Activated CD8-positive, alpha-beta memory T cell treated with anti-CD3 and anti-CD28 coated beads, Interleukin-2, amount 10 ng/mL, durations not matched to agents 7 days and 5 days (primary cell): ENCODE results near the gene FAM135A. TPM values are rescaled to one million over a fixed set of nuclear protein-coding genes. Genes with fewer than 3 reads are reported as not detected.
"Not testable (repeated sequence)": the region's sequence is repeated elsewhere in the genome, so short reads cannot be mapped to it uniquely, and the experiment has no call there.

Experiments
- ATAC-seq: fragments of 150-1000 bp; cut with Tn5 transposase; one replicate; pipeline ENCODE4 v1.10.0; 2021; ENCODE audit warnings: moderate library complexity
- CTCF ChIA-PET: fragments of 350-600 bp; sonication (Branson Sonifier 250); formaldehyde crosslinking; loops from one replicate; lab custom pipeline; 2021; ENCODE audit warnings: antibody characterized with exemption; lab: Charles Lee
- DNase-seq: peaks from one replicate; pipeline ENCODE4 v3.0.0-alpha.2; 2020
- H3K27ac Mint-ChIP-seq: one replicate; pipeline ENCODE4 v1.8.0; 2021; ENCODE audit warnings: mild to moderate bottlenecking, mixed read lengths
- H3K27me3 Mint-ChIP-seq: one replicate; pipeline ENCODE4 v1.8.0; 2021; ENCODE audit warnings: mixed read lengths
- H3K36me3 Mint-ChIP-seq: one replicate; pipeline ENCODE4 v1.8.0; 2021; ENCODE audit warnings: mild to moderate bottlenecking, mixed read lengths
- H3K4me1 Mint-ChIP-seq: one replicate; pipeline ENCODE4 v1.8.0; 2021; ENCODE audit warnings: mixed read lengths
- H3K4me3 Mint-ChIP-seq: one replicate; pipeline ENCODE4 v1.8.0; 2021; ENCODE audit warnings: mild to moderate bottlenecking, moderate library complexity, mixed read lengths
- H3K9me3 Mint-ChIP-seq: one replicate; pipeline ENCODE4 v1.8.0; 2022; ENCODE audit warnings: low read depth, mixed read lengths
- total RNA-seq, 2 experiments: library from RNA; stranded (reverse); gene quantifications; one replicate each; pipeline ENCODE4 v1.2.3, GENCODE V29; 2021

The FAM135A gene
- total RNA-seq, 2 experiments from 2014 or later: 9.7 to 10.2 TPM

DNA sequence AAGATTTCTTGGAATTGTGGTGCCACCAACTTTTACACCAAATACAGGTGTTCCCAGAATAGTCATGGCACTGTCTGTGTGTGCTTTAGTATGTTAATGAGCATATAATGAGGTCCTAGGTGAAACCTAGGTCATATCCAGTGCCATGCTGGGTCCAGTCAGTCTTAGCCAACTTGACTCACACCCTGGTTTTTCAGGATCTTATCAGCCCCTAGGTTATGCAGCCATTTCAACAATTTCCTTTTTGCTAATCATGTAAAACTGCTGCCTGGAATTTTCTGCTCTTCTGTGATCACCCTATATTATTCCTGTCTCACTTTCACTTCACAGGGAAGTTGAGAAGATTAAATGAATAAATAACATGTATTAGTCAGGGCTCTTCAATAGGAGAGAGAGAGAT lies 177.1 kb downstream of the FAM135A start:
- no peak overlapping the region for H3K4me3 Mint-ChIP-seq
- CTCF ChIA-PET: no interaction called here
- no peaks in the 10 kb centered on the region for H3K27me3 Mint-ChIP-seq
- DNase-seq (no peak), ATAC-seq (no peak)
- H3K27ac Mint-ChIP-seq: no peak overlapping the region
- peaks cover 6% of the 10 kb centered on the region for H3K4me1 Mint-ChIP-seq
- H3K36me3 Mint-ChIP-seq: peaks cover 20% of the 10 kb centered on the region
- no peaks in the 10 kb centered on the region for H3K9me3 Mint-ChIP-seq

DNA sequence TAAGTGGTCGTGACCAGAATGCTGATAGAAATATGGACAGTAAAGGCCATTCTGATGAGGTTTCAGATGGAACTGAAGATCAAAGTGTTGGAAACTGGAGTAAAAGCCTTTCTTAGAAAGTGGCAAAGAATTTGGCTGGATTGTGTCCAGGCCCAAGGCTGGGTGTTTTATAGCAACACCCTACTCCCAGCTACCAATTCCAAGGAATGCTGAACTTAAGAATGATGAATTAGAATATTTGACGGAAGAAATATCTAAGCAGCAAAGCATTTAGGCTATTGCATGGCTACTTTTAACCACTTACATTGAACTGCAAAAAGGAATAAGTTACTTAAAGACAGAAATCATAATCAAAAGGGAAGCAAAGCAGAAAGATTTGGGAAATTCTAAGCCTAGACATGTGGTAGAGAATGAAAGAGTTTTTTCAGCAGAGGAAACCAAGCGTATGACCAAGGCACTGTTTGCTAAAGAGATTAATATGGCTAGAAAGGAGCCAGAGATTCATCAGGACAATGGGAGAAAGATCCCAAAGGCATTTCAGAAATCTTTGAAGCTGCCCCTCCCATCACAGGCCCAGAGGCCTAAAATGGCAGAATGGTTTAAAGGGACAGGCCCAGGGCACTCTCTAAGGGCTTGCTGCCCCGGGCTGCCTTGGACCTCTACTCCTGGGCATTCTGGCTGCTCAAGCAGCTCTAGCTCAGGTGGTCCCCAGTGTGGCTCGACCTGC lies 179.2 kb downstream of the FAM135A start:
- Mint-ChIP-seq H3K36me3 (peaks cover 12% of the 10 kb centered on the region), H3K9me3 (no peaks in the 10 kb centered on the region), H3K27ac (no peak overlapping the region), H3K27me3 (no peaks in the 10 kb centered on the region), H3K4me1 (no peaks in the 10 kb centered on the region), H3K4me3 (no peak overlapping the region)
- DNase-seq (no peak), ATAC-seq (no peak)
- CTCF ChIA-PET: no interaction called here

DNA sequence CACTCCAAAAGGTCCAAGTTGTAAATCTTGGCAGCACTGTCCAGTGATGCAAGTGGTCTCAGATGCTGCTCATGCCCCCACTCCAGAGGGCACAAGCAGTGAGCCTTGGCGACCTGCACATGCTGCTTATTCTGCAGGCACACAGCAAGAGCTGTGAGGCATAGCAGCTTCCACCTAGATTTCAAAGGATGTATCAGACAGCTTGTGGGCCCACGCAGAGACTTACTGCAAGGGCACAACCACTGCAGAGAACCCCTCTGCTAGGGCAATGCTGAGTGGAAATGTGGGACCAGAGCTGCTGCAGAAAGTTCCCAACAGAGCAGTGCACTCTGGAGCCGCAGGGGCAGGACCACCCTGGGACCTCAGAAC lies 179.8 kb downstream of the FAM135A start:
- Mint-ChIP-seq H3K27ac (no peak overlapping the region), H3K9me3 (no peaks in the 10 kb centered on the region), H3K36me3 (peaks cover 12% of the 10 kb centered on the region), H3K4me3 (no peak overlapping the region), H3K4me1 (no peaks in the 10 kb centered on the region), H3K27me3 (no peaks in the 10 kb centered on the region)
- CTCF ChIA-PET: no interaction called here
- no peak for ATAC-seq
- DNase-seq: no peak

DNA sequence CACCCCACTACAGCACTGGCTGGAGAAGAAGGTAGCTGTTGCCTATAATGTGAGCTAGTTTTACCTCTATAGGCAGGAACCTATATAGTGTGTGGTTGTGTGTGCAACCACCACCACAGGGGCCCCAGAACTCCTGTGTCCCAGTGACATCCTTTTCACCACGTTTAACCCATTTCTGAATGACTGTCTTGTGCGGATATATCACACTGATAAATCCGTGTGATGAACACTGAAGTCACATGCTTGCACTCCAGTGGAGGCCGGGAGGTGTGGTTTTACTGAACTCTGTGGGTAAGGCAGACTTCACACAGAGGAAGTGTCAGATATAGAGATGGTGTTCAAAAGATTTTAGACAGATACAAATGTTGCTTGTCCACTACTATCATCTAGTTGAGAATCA lies 185.9 kb downstream of the FAM135A start:
- CTCF ChIA-PET: interaction anchor here (0.8 to 2.0 kb wide), 2 partner anchors 75 to 88 kb away, joined by 3 to 6 read pairs; no protein-coding TSS in a partner anchor
- H3K27me3 Mint-ChIP-seq: no peaks in the 10 kb centered on the region
- H3K9me3 Mint-ChIP-seq: no peaks in the 10 kb centered on the region
- peaks cover 16% of the 10 kb centered on the region for H3K4me1 Mint-ChIP-seq
- ATAC-seq: peak; percentile 93
- peak; percentile 85 for DNase-seq
- H3K36me3 Mint-ChIP-seq: peaks cover 2% of the 10 kb centered on the region
- H3K27ac Mint-ChIP-seq: peak overlapping the region; percentile 37
- H3K4me3 Mint-ChIP-seq: no peak overlapping the region

DNA sequence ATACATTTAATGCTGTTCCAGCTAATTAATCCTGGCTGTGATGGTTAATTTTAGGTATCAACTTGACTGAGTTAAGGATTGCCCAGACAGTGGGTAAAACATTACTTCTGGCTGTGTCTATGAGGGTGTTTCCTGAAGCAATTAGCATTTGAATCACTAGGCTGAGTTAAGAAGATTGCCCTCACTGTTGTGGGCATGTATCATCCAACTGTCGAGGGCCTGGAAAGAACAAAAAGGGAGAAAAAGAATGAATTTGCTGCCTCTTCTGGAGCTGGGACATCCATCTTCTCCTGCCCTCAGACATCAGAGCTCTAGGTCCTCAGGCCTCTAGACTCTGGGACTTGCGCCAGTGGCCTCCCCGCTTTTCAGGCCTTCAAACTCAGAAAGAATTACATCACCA lies 187.7 kb downstream of the FAM135A start:
- CTCF ChIA-PET: no interaction called here
- Mint-ChIP-seq H3K4me3 (no peak overlapping the region), H3K27me3 (no peaks in the 10 kb centered on the region), H3K9me3 (peaks cover 4% of the 10 kb centered on the region), H3K4me1 (peaks cover 16% of the 10 kb centered on the region), H3K27ac (no peak overlapping the region), H3K36me3 (peaks cover 1% of the 10 kb centered on the region)
- ATAC-seq: no peak
- no peak for DNase-seq

DNA sequence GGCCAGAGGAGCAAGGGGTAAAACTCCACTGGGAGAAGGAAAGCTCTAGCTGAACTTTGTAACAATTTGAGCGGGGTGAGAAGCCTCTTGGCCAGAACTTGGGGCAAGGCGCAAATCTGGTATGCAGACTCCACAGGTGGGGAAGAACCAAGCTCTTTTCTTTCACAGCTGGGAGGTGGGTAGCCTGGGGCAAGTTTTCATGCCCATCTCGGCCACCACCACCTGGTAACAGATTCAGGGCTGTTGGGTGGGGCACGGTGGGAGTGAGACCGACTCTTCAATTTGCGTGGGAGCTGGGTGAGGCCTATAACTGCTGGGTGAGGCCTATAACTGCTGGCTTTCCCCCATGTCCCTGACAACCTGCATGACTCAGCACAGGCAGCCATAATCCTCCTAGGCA lies 190.9 kb downstream of the FAM135A start:
- Mint-ChIP-seq H3K4me1 (peaks cover 24% of the 10 kb centered on the region), H3K27ac (no peak overlapping the region), H3K9me3 (peaks cover 4% of the 10 kb centered on the region), H3K4me3 (no peak overlapping the region), H3K27me3 (peaks cover 3% of the 10 kb centered on the region), H3K36me3 (peaks cover 9% of the 10 kb centered on the region)
- DNase-seq (no peak), ATAC-seq (no peak)
- CTCF ChIA-PET: interaction anchor here (1.2 kb wide), 1 partner anchor 59 kb away, joined by 4 read pairs; no protein-coding TSS in a partner anchor

DNA sequence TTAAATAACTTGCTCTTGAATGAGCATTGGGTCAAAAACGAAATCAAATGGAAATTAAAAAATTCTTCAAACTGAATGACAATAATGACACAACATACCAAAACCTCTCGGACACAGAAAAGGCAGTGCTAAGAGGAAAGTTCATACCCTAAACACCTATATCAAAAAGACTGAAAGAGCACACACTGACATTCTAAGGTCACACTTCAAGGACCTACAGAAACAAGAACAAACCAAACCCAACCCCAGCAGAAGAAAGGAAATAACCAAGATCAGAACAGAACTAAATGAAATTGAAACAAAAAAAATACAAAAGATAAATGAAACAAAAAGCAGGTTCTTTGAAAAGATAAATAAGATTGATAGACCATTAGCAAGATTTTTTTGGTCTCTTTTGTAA lies 194.1 kb downstream of the FAM135A start:
- ATAC-seq, CTCF ChIA-PET, H3K9me3 Mint-ChIP-seq, DNase-seq, H3K36me3 Mint-ChIP-seq: not testable (repeated sequence)
- peaks cover 17% of the 10 kb centered on the region for H3K4me1 Mint-ChIP-seq
- peaks cover 18% of the 10 kb centered on the region for H3K27me3 Mint-ChIP-seq
- peak overlapping the region; percentile 74 for H3K27ac Mint-ChIP-seq
- peak overlapping the region; percentile 19 for H3K4me3 Mint-ChIP-seq

DNA sequence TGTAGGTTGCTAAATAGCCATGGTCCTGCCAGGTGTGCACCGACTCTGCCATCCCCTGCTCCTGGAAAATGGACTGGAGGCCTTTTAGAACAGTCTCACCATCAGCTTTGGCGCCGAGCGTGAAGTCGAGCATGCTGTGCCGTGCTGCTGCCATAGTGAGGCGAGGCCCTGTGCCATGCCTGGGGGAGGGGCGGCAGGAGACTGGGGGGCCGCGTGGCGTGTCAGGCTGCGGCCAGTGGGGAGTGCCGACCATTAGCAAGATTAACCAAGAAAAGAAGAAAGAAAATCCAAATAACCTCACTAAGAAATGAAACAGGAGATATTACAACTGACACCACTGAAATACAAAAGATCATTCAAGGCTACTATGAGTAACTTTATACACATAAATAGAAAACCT lies 195.9 kb downstream of the FAM135A start:
- H3K36me3 Mint-ChIP-seq, ATAC-seq, H3K4me3 Mint-ChIP-seq, H3K9me3 Mint-ChIP-seq, DNase-seq, H3K27ac Mint-ChIP-seq: not testable (repeated sequence)
- CTCF ChIA-PET: interaction anchor here (0.6 kb wide), 1 partner anchor 69 kb away, joined by 4 read pairs; no protein-coding TSS in a partner anchor
- Mint-ChIP-seq H3K27me3 (peaks cover 22% of the 10 kb centered on the region), H3K4me1 (peaks cover 17% of the 10 kb centered on the region)

Other genes starting within 250 kb of the FAM135A start
- not detected for gene COL9A1, start 110.4 kb upstream of the FAM135A start, total RNA-seq
- gene SDHAF4, start 153.4 kb downstream of the FAM135A start, total RNA-seq: 10 to 100 TPM; 12.2 to 15.5 TPM